Liver (tissue), 9 donors: ENCODE measurements around the gene TSGA10IP. TPM values are rescaled to one million over a fixed set of nuclear protein-coding genes. Genes with fewer than 3 reads are reported as not detected.

Experiments
- DNase-seq: peaks from one replicate; pipeline ENCODE4 v3.0.0-alpha.2; 2017; ENCODE audit warnings: low spot score
- H3K27ac ChIP-seq, 2 donors: one replicate each; pipeline ENCODE4 v1.7.0; 2013; ENCODE audit warnings: inconsistent platforms in 2 of 2, low read length in 2 of 2, control low read depth in 1 of 2, low read depth in 1 of 2, mild to moderate bottlenecking in 1 of 2
- H3K27me3 ChIP-seq, 4 donors: one replicate each; pipeline versions ENCODE4 v1.6.1 to v1.7.0; 2013; ENCODE audit warnings: low read length in 3 of 4, inconsistent platforms in 1 of 4, mild to moderate bottlenecking in 1 of 4, moderate library complexity in 1 of 4; ENCODE audit not compliant: control insufficient read depth in 4 of 4, insufficient read depth in 4 of 4
- H3K36me3 ChIP-seq, 4 donors: one replicate each; pipeline versions ENCODE4 v1.6.1 to v1.7.0; 2013; ENCODE audit warnings: low read length in 3 of 4, mild to moderate bottlenecking in 3 of 4, low read depth in 1 of 4, moderate library complexity in 1 of 4; ENCODE audit not compliant: control insufficient read depth in 4 of 4, insufficient read depth in 3 of 4
- H3K4me1 ChIP-seq, 4 donors: one replicate each; pipeline versions ENCODE4 v1.6.1 to v1.7.0; 2013; ENCODE audit warnings: low read length in 3 of 4, mild to moderate bottlenecking in 3 of 4, moderate library complexity in 1 of 4; ENCODE audit not compliant: control insufficient read depth in 4 of 4, insufficient read depth in 4 of 4
- H3K4me3 ChIP-seq, 3 donors: one replicate each; pipeline versions ENCODE4 v1.6.1 to v1.7.0; 2013; ENCODE audit warnings: low read length in 3 of 3, control low read depth in 1 of 3, low read depth in 1 of 3, mild to moderate bottlenecking in 1 of 3
- H3K9ac ChIP-seq, 2 donors: one replicate each; pipeline ENCODE4 v1.7.0; 2013; ENCODE audit warnings: low read length in 2 of 2, mild to moderate bottlenecking in 2 of 2, moderate library complexity in 2 of 2, control low read depth in 1 of 2, low read depth in 1 of 2
- H3K9me3 ChIP-seq, 4 donors: one replicate each; pipeline versions ENCODE4 v1.6.1 to v1.7.0; 2013; ENCODE audit warnings: low read length in 3 of 4; ENCODE audit not compliant: control insufficient read depth in 4 of 4
- FOXA1 ChIP-seq: IDR thresholded peaks from 2 replicates; pipeline ENCODE4 v1.6.1; 2016; ENCODE audit warnings: antibody characterized with exemption
- FOXA2 ChIP-seq: IDR thresholded peaks from 2 replicates; pipeline ENCODE4 v1.6.1; 2016; ENCODE audit warnings: antibody characterized with exemption
- GABPA ChIP-seq, 2 donors: IDR thresholded peaks in 1 of 2; conservative IDR thresholded peaks in 1 of 2; 2 replicates each; pipeline ENCODE4 v1.6.1; 2016; ENCODE audit warnings: antibody characterized with exemption in 2 of 2, mild to moderate bottlenecking in 1 of 2, moderate library complexity in 1 of 2
- HNF4A ChIP-seq, 2 donors: conservative IDR thresholded peaks; 2 replicates each; pipeline ENCODE4 v1.6.1; 2016; ENCODE audit warnings: antibody characterized with exemption in 2 of 2, mild to moderate bottlenecking in 2 of 2
- HNF4G ChIP-seq: IDR thresholded peaks from 2 replicates; pipeline ENCODE4 v1.6.1; 2016; ENCODE audit warnings: antibody characterized with exemption
- JUND ChIP-seq, 2 donors: IDR thresholded peaks; 2 replicates each; pipeline ENCODE4 v1.6.1; 2016; ENCODE audit warnings: antibody characterized with exemption in 2 of 2
- RAD21 ChIP-seq, 2 donors: IDR thresholded peaks; 2 replicates each; pipeline ENCODE4 v1.6.1; 2016; ENCODE audit warnings: antibody characterized with exemption in 2 of 2, mild to moderate bottlenecking in 2 of 2
- REST ChIP-seq: IDR thresholded peaks from 2 replicates; pipeline ENCODE4 v1.6.1; 2016; ENCODE audit warnings: antibody characterized with exemption, mild to moderate bottlenecking
- RXRA ChIP-seq, 2 donors: IDR thresholded peaks; 2 replicates each; pipeline ENCODE4 v1.6.1; 2017 to 2018; ENCODE audit warnings: antibody characterized with exemption in 2 of 2, mild to moderate bottlenecking in 1 of 2
- SP1 ChIP-seq: IDR thresholded peaks from 2 replicates; pipeline ENCODE4 v1.6.1; 2018; ENCODE audit warnings: antibody characterized with exemption, mild to moderate bottlenecking
- TAF1 ChIP-seq: conservative IDR thresholded peaks from 2 replicates; pipeline ENCODE4 v1.6.1; 2016; ENCODE audit warnings: antibody characterized with exemption, mild to moderate bottlenecking
- YY1 ChIP-seq: IDR thresholded peaks from 2 replicates; pipeline ENCODE4 v1.6.1; 2016; ENCODE audit warnings: antibody characterized with exemption, mild to moderate bottlenecking
- WGBS: extraction: QIAGEN DNeasy Blood & Tissue Kit; methylation state at CpG from one replicate; pipeline ENCODE4 v1.1.7; 2013; 5-methylcytosine and 5-hydroxymethylcytosine counted together
- polyA plus RNA-seq, 2 donors: library from polyadenylated mRNA; stranded (reverse) in 1 of 2; unstranded in 1 of 2; fragments of 200-250 nt in 1 of 2; fragments of >200 nt in 1 of 2; fragmentation: Nextera tagmentation in 1 of 2; extraction: Ambion mirVana in 1 of 2; gene quantifications; one replicate each; pipeline versions ENCODE4 v1.2.1 to v1.2.3, GENCODE V29; 2013 to 2015
- total RNA-seq, 2 donors: library from RNA; depleted of rRNA; stranded (reverse); fragments of >200 nt; gene quantifications; one replicate each; pipeline ENCODE4 v1.2.3, GENCODE V29; 2014
- TF ChIP-seq, protein P1 (sequence below): IDR thresholded peaks from 2 replicates; pipeline ENCODE4 v1.6.1; 2016; ENCODE audit warnings: antibody characterized with exemption
- donor health status: healthy.
- donor health status: healthy.
- donor health status: healthy.
- donor health status: healthy.
- donor health status: healthy.

Gene TSGA10IP
- total and polyA plus RNA-seq, 4 donors = 0.02 TPM; not detected in 3

DNA sequence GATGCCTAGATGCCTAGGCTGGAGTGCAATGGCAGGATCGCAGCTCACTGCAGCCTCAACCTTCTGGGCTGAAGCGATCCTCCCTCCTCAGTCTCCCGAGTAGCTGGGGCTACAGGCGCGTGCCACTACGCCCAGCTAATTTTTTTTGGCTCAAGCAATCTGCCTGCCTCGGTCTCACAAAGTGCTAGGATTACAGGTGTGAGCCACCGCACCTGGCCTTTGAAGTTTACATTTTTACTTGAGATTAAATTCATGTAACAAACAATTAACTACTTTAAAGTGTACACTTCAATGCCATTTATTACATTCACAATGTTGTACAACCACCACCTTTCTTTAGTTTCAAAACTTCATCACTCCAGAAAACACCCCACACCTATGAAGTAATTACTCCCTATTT is 41.6 kb upstream of the TSGA10IP start:
- no peaks in the 10 kb centered on the region for H3K9me3 ChIP-seq
- TF ChIP-seq FOXA1 (no peak), HNF4G (no peak), HNF4A (conservative IDR thresholded peaks at IDR 0.05) (no peak), RXRA (IDR thresholded peaks at IDR 0.05) (no peak), REST (no peak), TAF1 (no peak), YY1 (no peak), FOXA2 (no peak)
- TF ChIP-seq, protein P1, sequence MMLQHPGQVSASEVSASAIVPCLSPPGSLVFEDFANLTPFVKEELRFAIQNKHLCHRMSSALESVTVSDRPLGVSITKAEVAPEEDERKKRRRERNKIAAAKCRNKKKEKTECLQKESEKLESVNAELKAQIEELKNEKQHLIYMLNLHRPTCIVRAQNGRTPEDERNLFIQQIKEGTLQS = no peak
- H3K9ac ChIP-seq = no peak overlapping the region
- peaks cover 0 to 1% (median 0%) of the 10 kb centered on the region in 4 donors for H3K36me3 ChIP-seq
- H3K27me3 ChIP-seq = no peaks in the 10 kb centered on the region
- H3K4me1 ChIP-seq = peaks cover 0 to 16% (median 10%) of the 10 kb centered on the region in 4 donors
- H3K4me3 ChIP-seq = no peak overlapping the region
- no peak for DNase-seq
- no peak overlapping the region for H3K27ac ChIP-seq
- 78% methylated on average over 8 of the region's 8 CpGs for WGBS

DNA sequence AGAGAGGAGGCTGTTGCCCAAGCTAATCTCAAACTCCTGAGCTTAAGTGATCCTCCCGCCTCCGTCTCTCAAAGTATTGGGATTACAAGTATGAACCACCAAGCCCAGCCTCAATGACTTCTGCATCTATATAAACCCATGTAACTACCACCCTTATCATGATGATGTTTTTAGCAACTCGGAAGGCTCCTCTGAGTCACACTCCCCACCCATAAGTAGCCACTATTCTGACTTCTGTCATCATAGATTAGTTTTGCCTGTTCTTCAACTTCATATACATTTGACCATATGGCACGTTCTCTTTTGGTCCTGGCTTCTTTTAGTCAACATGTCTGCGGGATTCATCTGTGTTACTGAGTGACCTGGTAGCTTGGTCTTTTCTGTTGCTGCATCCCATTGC is 38.7 kb upstream of the TSGA10IP start:
- H3K9ac ChIP-seq = no peak overlapping the region
- H3K4me1 ChIP-seq = peaks cover 0 to 3% (median 0%) of the 10 kb centered on the region in 4 donors
- WGBS = 81% methylated on average over 5 of the region's 5 CpGs
- H3K27me3 ChIP-seq = no peaks in the 10 kb centered on the region
- H3K4me3 ChIP-seq = no peak overlapping the region
- DNase-seq = no peak
- H3K27ac ChIP-seq = no peak overlapping the region
- TF ChIP-seq, protein P1 = no peak
- no peak for TF ChIP-seq SP1
- TF ChIP-seq REST = no peak
- no peak for TF ChIP-seq GABPA (IDR thresholded peaks at IDR 0.05 in 1 of 2, conservative IDR thresholded peaks at IDR 0.05 in 1 of 2)
- no peak for TF ChIP-seq RAD21 (IDR thresholded peaks at IDR 0.05)
- TF ChIP-seq JUND (IDR thresholded peaks at IDR 0.05) = no peak
- no peak for TF ChIP-seq FOXA1
- no peaks in the 10 kb centered on the region for H3K9me3 ChIP-seq
- H3K36me3 ChIP-seq = no peaks in the 10 kb centered on the region
